Measurements from ENCODE around the gene SHB. TPM values are rescaled to one million over a fixed set of nuclear protein-coding genes. Genes with fewer than 3 reads are reported as not detected.

SHB gene
- total RNA-seq, 1 experiment from 2014 or later, result 20.7 TPM

DNA sequence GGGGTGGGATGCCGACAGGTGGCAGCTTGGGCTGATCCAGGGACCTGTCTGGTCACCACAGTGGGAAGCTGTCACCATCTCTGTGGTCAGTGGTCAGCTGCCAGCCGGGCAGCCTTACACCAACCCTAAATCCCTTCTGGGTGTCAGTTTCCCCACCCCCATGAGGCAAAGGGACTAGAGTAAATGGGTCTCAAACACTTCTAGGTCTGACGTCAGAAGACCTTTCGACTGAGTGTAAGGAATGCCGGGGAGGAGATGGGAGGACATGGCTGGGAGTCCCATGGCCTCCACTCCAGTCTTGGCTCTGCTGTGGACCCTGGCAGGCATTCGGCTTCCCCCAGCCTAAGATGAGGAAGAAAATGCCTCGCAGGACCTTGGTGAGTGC lies 124.8 kb downstream of the SHB start:
- Histone ChIP-seq H3K4me3 (ENCODE audit: low read depth, low read length, poor library complexity, severe bottlenecking) (no peak overlapping the region), H3K27ac (ENCODE audit: low read depth, low read length, poor library complexity, severe bottlenecking) (no peak overlapping the region), H3K27me3 (replicated peaks; ENCODE audit: insufficient read depth, low read depth, low read length, poor library complexity) (no peaks in the 10 kb centered on the region), H3K9me3 (ENCODE audit: low read depth, low read length, poor library complexity, severe bottlenecking) (no peaks in the 10 kb centered on the region), H3K4me1 (ENCODE audit: insufficient read depth, low read length, poor library complexity, severe bottlenecking) (no peaks in the 10 kb centered on the region), H3K36me3 (ENCODE audit: insufficient read depth, low read length, poor library complexity, severe bottlenecking) (peaks cover 5% of the 10 kb centered on the region)
- ChIA-PET CTCF (no interaction called here), POLR2A (ENCODE audit: low non-redundant PET) (no interaction called here)
- TF ChIP-seq EZH2 (IDR thresholded peaks at IDR 0.05; ENCODE audit: borderline replicate concordance, low read depth, low read length, poor library complexity, severe bottlenecking), result no peak
- TF ChIP-seq, protein P1, sequence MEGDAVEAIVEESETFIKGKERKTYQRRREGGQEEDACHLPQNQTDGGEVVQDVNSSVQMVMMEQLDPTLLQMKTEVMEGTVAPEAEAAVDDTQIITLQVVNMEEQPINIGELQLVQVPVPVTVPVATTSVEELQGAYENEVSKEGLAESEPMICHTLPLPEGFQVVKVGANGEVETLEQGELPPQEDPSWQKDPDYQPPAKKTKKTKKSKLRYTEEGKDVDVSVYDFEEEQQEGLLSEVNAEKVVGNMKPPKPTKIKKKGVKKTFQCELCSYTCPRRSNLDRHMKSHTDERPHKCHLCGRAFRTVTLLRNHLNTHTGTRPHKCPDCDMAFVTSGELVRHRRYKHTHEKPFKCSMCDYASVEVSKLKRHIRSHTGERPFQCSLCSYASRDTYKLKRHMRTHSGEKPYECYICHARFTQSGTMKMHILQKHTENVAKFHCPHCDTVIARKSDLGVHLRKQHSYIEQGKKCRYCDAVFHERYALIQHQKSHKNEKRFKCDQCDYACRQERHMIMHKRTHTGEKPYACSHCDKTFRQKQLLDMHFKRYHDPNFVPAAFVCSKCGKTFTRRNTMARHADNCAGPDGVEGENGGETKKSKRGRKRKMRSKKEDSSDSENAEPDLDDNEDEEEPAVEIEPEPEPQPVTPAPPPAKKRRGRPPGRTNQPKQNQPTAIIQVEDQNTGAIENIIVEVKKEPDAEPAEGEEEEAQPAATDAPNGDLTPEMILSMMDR (conservative IDR thresholded peaks at IDR 0.05; ENCODE audit: low read depth, low read length), result no peak
- DNase-seq (ENCODE audit: low spot score), result no peak
- BruUV-seq (replicated peaks), result no TSS peak
- intact Hi-C loops (cut with micrococcal nuclease; ENCODE audit: unreplicated experiment), result no loop called here

DNA sequence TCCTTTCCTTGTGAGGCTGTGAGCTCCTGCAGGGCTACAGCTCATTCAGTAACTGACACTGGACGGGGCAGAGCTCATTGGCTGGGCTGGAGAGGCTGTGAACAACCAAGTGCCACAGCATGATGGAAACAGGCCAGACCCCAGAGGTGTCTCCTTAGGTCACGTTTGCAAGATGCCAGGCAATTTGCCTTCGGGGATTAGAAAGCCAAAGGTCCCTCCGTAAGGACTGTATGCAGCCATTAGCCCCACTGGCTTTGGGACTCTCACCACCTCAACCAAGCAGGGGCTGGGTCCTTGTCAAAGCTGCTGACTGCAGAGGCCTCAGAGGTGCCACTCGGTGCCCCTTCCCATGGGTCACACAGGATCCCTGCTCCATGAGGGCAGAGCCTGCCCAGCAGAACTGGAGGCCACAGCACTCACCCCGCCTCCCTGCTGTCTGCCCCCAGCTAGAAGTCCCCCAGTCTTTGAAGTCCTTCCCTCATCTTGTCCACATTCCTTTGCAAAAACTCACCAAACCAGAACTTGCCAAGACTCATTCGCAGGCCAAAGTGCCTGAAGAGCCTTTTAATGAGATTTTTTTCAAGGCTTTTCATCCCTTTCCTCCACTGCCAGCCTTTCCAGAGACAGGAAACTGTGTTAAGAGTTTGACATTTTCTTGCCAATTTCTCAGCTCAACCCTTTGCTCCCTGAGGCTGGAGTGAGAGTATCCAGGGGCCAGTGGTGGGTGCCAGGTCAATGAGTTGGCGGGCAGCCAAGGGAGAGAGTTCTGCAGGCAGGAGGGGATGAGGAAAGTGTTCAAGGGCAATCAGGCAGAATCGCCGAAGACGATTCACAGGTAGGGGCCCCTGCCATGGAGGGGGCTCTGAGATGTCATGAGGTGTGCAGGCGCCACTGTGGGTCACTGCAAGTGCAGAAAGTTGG lies 125.4 kb downstream of the SHB start:
- Histone ChIP-seq H3K4me1 (ENCODE audit: insufficient read depth, low read length, poor library complexity, severe bottlenecking) (peaks cover 5% of the 10 kb centered on the region), H3K9me3 (ENCODE audit: low read depth, low read length, poor library complexity, severe bottlenecking) (no peaks in the 10 kb centered on the region), H3K4me3 (ENCODE audit: low read depth, low read length, poor library complexity, severe bottlenecking) (no peak overlapping the region), H3K27ac (ENCODE audit: low read depth, low read length, poor library complexity, severe bottlenecking) (no peak overlapping the region), H3K27me3 (replicated peaks; ENCODE audit: insufficient read depth, low read depth, low read length, poor library complexity) (no peaks in the 10 kb centered on the region), H3K36me3 (ENCODE audit: insufficient read depth, low read length, poor library complexity, severe bottlenecking) (peaks cover 5% of the 10 kb centered on the region)
- intact Hi-C loops (cut with micrococcal nuclease; ENCODE audit: unreplicated experiment), result no loop called here
- DNase-seq (ENCODE audit: low spot score), result peak; percentile 32
- ChIA-PET CTCF (no interaction called here), POLR2A (ENCODE audit: low non-redundant PET) (no interaction called here)
- BruUV-seq (replicated peaks), result no TSS peak
- TF ChIP-seq, protein P1 (conservative IDR thresholded peaks at IDR 0.05; ENCODE audit: low read depth, low read length), result no peak
- no peak for TF ChIP-seq EZH2 (IDR thresholded peaks at IDR 0.05; ENCODE audit: borderline replicate concordance, low read depth, low read length, poor library complexity, severe bottlenecking)

DNA sequence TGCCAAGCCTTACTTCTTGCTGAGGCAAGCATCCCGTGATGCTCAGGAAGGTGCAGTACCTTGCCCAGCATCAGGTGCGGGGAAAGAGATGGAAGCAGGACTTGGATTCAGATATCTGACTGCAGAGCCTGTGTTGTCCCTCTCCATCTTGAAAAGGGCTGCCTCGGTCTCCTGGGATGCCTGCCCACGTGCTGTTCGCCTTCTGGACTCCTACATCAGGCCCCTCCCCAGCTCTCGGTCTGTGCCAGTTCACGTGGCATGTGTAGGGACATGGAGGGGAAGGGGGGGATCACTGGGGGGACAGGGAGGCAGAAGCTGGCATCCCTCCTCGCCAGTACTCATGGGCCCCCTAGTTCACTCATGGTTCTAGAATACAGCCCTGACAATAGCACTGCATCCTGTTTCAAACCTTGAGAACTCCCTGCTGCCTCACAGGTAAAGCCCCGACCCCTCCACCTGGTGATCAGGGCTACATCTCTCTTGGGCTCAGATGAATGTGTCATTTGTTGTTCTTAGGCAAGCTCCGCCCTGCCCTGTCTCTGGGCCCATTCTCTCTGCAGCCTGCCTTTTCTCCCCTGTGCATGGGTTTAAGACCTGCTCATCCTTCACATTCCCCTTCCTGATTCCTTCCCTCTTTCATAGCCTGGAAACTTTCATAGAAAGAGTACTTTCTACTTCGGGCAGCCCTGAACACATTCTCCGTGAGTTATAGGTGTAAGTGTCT lies 126.2 kb downstream of the SHB start:
- H3K4me1 ChIP-seq (ENCODE audit: insufficient read depth, low read length, poor library complexity, severe bottlenecking), result peaks cover 13% of the 10 kb centered on the region
- ChIA-PET CTCF (no interaction called here), POLR2A (ENCODE audit: low non-redundant PET) (no interaction called here)
- no peak for DNase-seq (ENCODE audit: low spot score)
- BruUV-seq (replicated peaks), result no TSS peak
- no peaks in the 10 kb centered on the region for H3K27me3 ChIP-seq (replicated peaks; ENCODE audit: insufficient read depth, low read depth, low read length, poor library complexity)
- H3K9me3 ChIP-seq (ENCODE audit: low read depth, low read length, poor library complexity, severe bottlenecking), result no peaks in the 10 kb centered on the region
- no peak overlapping the region for H3K4me3 ChIP-seq (ENCODE audit: low read depth, low read length, poor library complexity, severe bottlenecking)
- intact Hi-C loops (cut with micrococcal nuclease; ENCODE audit: unreplicated experiment), result no loop called here
- peaks cover under 1% of the 10 kb centered on the region for H3K36me3 ChIP-seq (ENCODE audit: insufficient read depth, low read length, poor library complexity, severe bottlenecking)
- TF ChIP-seq, protein P1 (conservative IDR thresholded peaks at IDR 0.05; ENCODE audit: low read depth, low read length), result no peak
- TF ChIP-seq EZH2 (IDR thresholded peaks at IDR 0.05; ENCODE audit: borderline replicate concordance, low read depth, low read length, poor library complexity, severe bottlenecking), result no peak
- H3K27ac ChIP-seq (ENCODE audit: low read depth, low read length, poor library complexity, severe bottlenecking), result no peak overlapping the region

Measured in A673 (cell line).